Brain microvascular endothelial cell (primary cell): ENCODE results near the gene YBX2.

ENCODE experiments used
- DNase-seq: peaks from one replicate; pipeline ENCODE4 v3.0.0-alpha.2; 2020
- H3K27ac ChIP-seq: fragments of 250-450 bp; sonication (Bioruptor Pico); 2 replicates; pipeline ENCODE4 v1.5.1; 2020; ENCODE audit warnings: mild to moderate bottlenecking, moderate library complexity
- H3K27me3 ChIP-seq: fragments of 250-450 bp; sonication (Bioruptor Pico); replicated peaks from 2 replicates; pipeline ENCODE4 v1.5.1; 2020; ENCODE audit warnings: mild to moderate bottlenecking
- H3K36me3 ChIP-seq: fragments of 250-450 bp; sonication (Bioruptor Pico); replicated peaks from 2 replicates; pipeline ENCODE4 v1.5.1; 2020; ENCODE audit warnings: mild to moderate bottlenecking
- H3K4me3 ChIP-seq: 2 replicates; pipeline ENCODE4 v1.5.1; 2011; ENCODE audit warnings: low read depth, mild to moderate bottlenecking, control low read depth, low read length, moderate library complexity
- CTCF ChIP-seq: IDR thresholded peaks from 2 replicates; pipeline ENCODE4 v1.5.1; 2011; ENCODE audit warnings: low read depth, mild to moderate bottlenecking, moderate library complexity, low read length, control low read depth, inconsistent platforms; ENCODE audit errors: missing control alignments
- in situ Hi-C: cut with HindIII; loops from 2 replicates; pipeline ENCODE4 v1.10.0; 2017; ENCODE audit warnings: low sequenced_read_pairs, low pct_ligation_motif_present

Gene YBX2

GRCh38 chr17:7241783-7242716, 52.4 kb downstream of the YBX2 start, which contains the start of gene GABARAP:
Gene GABARAP, minus strand, starts transcription at chr17:7242449. Its CDS starts 119 bp downstream, at chr17:7242330.
- H3K27ac ChIP-seq: peak within 1 kb of the TSS; percentile 94
- H3K36me3 ChIP-seq: peaks cover 47% of the 10 kb centered on the region
- H3K4me3 ChIP-seq: peak within 1 kb of the TSS; percentile 96
- in situ Hi-C loops: no loop called here
- peak; percentile 88 for DNase-seq
- no peak for TF ChIP-seq CTCF
- H3K27me3 ChIP-seq: no peaks in the 10 kb centered on the region

GRCh38 chr17:7241090-7241733, 53.2 kb downstream of the YBX2 start:
- DNase-seq: no peak
- H3K4me3 ChIP-seq: peak overlapping the region; percentile 96
- H3K27me3 ChIP-seq: no peaks in the 10 kb centered on the region
- no peak for TF ChIP-seq CTCF
- peaks cover 49% of the 10 kb centered on the region for H3K36me3 ChIP-seq
- H3K27ac ChIP-seq: peak overlapping the region; percentile 94
- in situ Hi-C loops: no loop called here

GRCh38 chr17:7240375-7240774, 54.1 kb downstream of the YBX2 start:
- H3K36me3 ChIP-seq: peaks cover 48% of the 10 kb centered on the region
- H3K4me3 ChIP-seq: peak overlapping the region; percentile 96
- TF ChIP-seq CTCF: no peak
- DNase-seq: no peak
- in situ Hi-C loops: no loop called here
- H3K27ac ChIP-seq: no peak overlapping the region
- H3K27me3 ChIP-seq: no peaks in the 10 kb centered on the region

- DNase-seq: peak; percentile 98
- TF ChIP-seq CTCF: no peak
- Histone ChIP-seq H3K4me3 (peak within 1 kb of the TSS; percentile 96), H3K27ac (peak within 1 kb of the TSS; percentile 51), H3K27me3 (no peaks in the 10 kb centered on the region), H3K36me3 (peaks cover 49% of the 10 kb centered on the region)
- in situ Hi-C loops: no loop called here
Observed at GRCh38 chr17:7239091-7240027, 55.1 kb downstream of the YBX2 start, which contains the start of gene PHF23. Gene PHF23, minus strand, starts transcription at chr17:7239457. Its CDS starts 178 bp downstream, at chr17:7239279.

GRCh38 chr17:7238420-7239090, 55.9 kb downstream of the YBX2 start:
- H3K27ac ChIP-seq: peak overlapping the region; percentile 51
- no peaks in the 10 kb centered on the region for H3K27me3 ChIP-seq
- DNase-seq: no peak
- in situ Hi-C loops: no loop called here
- H3K36me3 ChIP-seq: peaks cover 41% of the 10 kb centered on the region
- peak overlapping the region; percentile 94 for H3K4me3 ChIP-seq
- TF ChIP-seq CTCF: no peak
